Left lung (tissue), 10 donors: ENCODE data around the gene KCTD20. TPM values are rescaled to one million over a fixed set of nuclear protein-coding genes. Genes with fewer than 3 reads are reported as not detected.

Experiments used
- ATAC-seq: fragments of 200-7000 bp; cut with Tn5 transposase; one replicate; pipeline ENCODE4 v1.9.1; 2020; ENCODE audit warnings: moderate library complexity
- DNase-seq, 4 donors: peaks; one replicate each; pipeline ENCODE4 v3.0.0-alpha.2; 2013 to 2020
- H3K27ac ChIP-seq, 2 donors: fragments of 200-600 bp; sonication (generic) in 1 of 2; one replicate each; pipeline versions ENCODE4 v1.5.0 to v1.8.0; 2020 to 2021
- H3K27me3 ChIP-seq, 2 donors: fragments of 200-600 bp; sonication (generic) in 1 of 2; one replicate each; pipeline versions ENCODE4 v1.5.0 to v1.8.0; 2020 to 2021
- H3K36me3 ChIP-seq, 2 donors: fragments of 200-600 bp; sonication (generic) in 1 of 2; one replicate each; pipeline versions ENCODE4 v1.5.0 to v1.8.0; 2020 to 2021
- H3K4me1 ChIP-seq, 2 donors: fragments of 200-600 bp; one replicate each; pipeline ENCODE4 v1.8.0; 2021
- H3K4me3 ChIP-seq, 2 donors: fragments of 200-600 bp; sonication (generic) in 1 of 2; one replicate each; pipeline versions ENCODE4 v1.5.0 to v1.8.0; 2020 to 2021; ENCODE audit warnings: mild to moderate bottlenecking in 1 of 2
- H3K9me3 ChIP-seq, 2 donors: fragments of 200-600 bp; sonication (generic) in 1 of 2; one replicate each; pipeline versions ENCODE4 v1.5.0 to v1.8.0; 2020 to 2021
- intact Hi-C, 2 donors: fragments of 100-400 bp; cut with DNase I; formaldehyde crosslinking; loops; one replicate each; pipeline versions ENCODE4 v1.11.2 to v1.14.2; 2022
- polyA plus RNA-seq, 6 donors: library from polyadenylated mRNA; unstranded; fragments of 120-200 nt; gene quantifications; one replicate each; pipeline ENCODE4 v1.2.1, GENCODE V29; 2013; ENCODE audit not compliant: insufficient read length in 6 of 6
- total RNA-seq, 2 donors: library from RNA; stranded (reverse); fragmentation: NEBNext Ultra II Directional; extraction: Animal tissue kit (Norgen Biotek cat#: 25700); gene quantifications; one replicate each; pipeline ENCODE4 v1.2.1, GENCODE V29; 2021
- TF ChIP-seq, protein P1 (sequence below), 2 donors: fragments of 200-600 bp; sonication (generic) in 1 of 2; IDR thresholded peaks; one replicate each; pipeline versions ENCODE4 v1.5.0 to v1.8.0; 2021; ENCODE audit warnings: antibody characterized with exemption in 2 of 2
- donor health status: DM: no; HTN: yes; CAD: no.
- donor health status: DM: no; HTN: no; CAD: no.

The KCTD20 gene
- total and polyA plus RNA-seq, 8 donors = 47.4 to 54.7 (median 53.0) TPM

DNA sequence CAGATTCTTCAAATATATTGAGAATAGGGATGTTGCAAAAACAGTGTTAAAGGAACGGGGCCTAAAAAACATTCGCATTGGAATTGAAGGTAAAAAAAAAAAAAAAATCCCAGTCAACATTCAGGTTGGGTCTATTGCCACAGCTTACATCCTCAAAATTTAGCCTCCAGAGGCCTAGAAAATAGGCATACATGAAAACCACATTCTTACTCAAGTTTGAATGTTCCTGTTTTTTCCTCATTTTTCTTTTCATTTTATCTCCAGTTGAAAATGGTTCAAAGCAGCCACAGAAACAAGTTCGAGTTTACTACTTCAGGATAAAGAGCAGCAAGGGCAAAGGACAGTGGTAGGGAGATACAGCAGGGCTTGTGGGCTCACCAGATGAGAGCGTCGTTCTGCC lies 41.9 kb downstream of the KCTD20 start:
- Histone ChIP-seq H3K4me3 (no peak overlapping the region), H3K36me3 (peaks cover 0 to 91% of the 10 kb centered on the region in 2 donors), H3K4me1 (peaks cover 0 to 7% of the 10 kb centered on the region in 2 donors), H3K27ac (peak overlapping the region in 1 of 2 donors; percentile 33), H3K9me3 (no peaks in the 10 kb centered on the region), H3K27me3 (no peaks in the 10 kb centered on the region)
- DNase-seq (no peak), ATAC-seq (no peak)
- intact Hi-C loops = no loop called here
- TF ChIP-seq, protein P1, sequence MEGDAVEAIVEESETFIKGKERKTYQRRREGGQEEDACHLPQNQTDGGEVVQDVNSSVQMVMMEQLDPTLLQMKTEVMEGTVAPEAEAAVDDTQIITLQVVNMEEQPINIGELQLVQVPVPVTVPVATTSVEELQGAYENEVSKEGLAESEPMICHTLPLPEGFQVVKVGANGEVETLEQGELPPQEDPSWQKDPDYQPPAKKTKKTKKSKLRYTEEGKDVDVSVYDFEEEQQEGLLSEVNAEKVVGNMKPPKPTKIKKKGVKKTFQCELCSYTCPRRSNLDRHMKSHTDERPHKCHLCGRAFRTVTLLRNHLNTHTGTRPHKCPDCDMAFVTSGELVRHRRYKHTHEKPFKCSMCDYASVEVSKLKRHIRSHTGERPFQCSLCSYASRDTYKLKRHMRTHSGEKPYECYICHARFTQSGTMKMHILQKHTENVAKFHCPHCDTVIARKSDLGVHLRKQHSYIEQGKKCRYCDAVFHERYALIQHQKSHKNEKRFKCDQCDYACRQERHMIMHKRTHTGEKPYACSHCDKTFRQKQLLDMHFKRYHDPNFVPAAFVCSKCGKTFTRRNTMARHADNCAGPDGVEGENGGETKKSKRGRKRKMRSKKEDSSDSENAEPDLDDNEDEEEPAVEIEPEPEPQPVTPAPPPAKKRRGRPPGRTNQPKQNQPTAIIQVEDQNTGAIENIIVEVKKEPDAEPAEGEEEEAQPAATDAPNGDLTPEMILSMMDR (IDR thresholded peaks at IDR 0.05) = no peak

DNA sequence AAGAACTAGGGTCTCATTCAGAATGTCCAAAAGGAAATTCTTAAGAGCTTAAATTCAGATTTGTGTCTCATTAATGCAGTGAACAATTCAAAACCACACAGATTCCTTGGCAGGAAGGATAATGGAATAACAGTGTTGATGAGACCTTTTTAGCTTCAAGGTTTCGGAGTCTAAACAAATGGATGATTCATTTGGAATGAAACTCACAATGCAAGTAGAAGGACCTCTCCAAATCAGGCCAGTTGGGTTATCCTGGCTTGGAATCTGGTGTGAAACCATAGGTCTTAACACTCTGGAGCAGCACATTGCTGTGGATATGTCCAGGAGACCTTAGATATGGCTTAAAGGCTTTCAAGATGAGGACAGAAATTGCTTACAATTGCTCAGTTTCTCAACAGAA lies 44.9 kb downstream of the KCTD20 start:
- H3K4me3 ChIP-seq = no peak overlapping the region
- TF ChIP-seq, protein P1 (IDR thresholded peaks at IDR 0.05) = no peak
- intact Hi-C loops = no loop called here

DNA sequence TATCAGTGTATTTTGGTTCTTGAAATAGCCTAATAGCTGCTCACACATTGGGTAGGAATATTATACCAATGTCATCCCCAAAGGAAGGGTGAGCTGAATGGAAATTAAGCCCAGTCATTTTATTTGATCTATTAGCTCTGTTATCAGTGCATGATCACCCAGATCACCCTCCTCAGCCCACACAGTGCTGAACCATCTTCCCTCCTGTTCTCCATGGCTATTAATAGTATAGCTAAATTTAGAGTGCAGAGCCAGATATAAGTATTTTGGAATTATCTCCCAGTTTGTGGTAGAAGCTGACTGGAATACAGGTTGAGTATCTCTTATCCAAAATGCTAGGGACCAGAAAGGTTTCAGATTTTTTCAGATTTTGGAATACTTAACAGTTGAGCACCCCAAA lies 45.4 kb downstream of the KCTD20 start:
- intact Hi-C loops = no loop called here
- Histone ChIP-seq H3K9me3 (no peaks in the 10 kb centered on the region), H3K27ac (no peak overlapping the region), H3K36me3 (peaks cover 0 to 75% of the 10 kb centered on the region in 2 donors), H3K4me3 (no peak overlapping the region), H3K4me1 (peaks cover 0 to 21% of the 10 kb centered on the region in 2 donors), H3K27me3 (no peaks in the 10 kb centered on the region)
- TF ChIP-seq, protein P1 (IDR thresholded peaks at IDR 0.05) = no peak
- ATAC-seq = no peak
- no peak for DNase-seq

More for the DNA sequence above, 44.9 kb downstream of the KCTD20 start:
- Histone ChIP-seq H3K27ac (no peak overlapping the region), H3K4me1 (peaks cover 0 to 16% of the 10 kb centered on the region in 2 donors), H3K36me3 (peaks cover 0 to 76% of the 10 kb centered on the region in 2 donors), H3K27me3 (no peaks in the 10 kb centered on the region), H3K9me3 (no peaks in the 10 kb centered on the region)
- DNase-seq = no peak
- peak; percentile 28 for ATAC-seq

DNA sequence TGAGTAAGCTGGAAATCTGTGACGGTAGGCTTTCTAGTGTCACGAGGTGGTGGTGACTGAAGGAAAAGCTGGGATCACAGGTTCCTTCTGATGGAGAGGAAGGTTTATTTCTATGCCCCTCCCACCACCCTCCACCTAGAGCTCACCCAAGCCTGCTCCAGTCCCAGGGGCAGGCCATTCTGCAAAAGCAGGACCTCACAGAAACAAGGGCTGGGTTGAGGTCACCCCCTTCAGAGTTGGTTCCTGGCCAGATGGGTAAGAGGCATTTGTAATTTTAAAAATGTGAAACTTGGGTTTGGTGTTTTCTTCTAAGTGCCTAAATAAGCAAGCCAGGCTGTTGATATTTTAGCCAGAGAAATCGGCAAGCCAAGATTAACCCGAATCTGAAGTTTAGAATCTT lies 46.6 kb downstream of the KCTD20 start:
- ATAC-seq (no peak), DNase-seq (no peak)
- peaks cover 0 to 67% of the 10 kb centered on the region in 2 donors for H3K36me3 ChIP-seq
- intact Hi-C loops = no loop called here
- TF ChIP-seq, protein P1 (IDR thresholded peaks at IDR 0.05) = no peak
- H3K4me1 ChIP-seq = peaks cover 0 to 31% of the 10 kb centered on the region in 2 donors
- H3K4me3 ChIP-seq = no peak overlapping the region
- no peak overlapping the region for H3K27ac ChIP-seq
- no peaks in the 10 kb centered on the region for H3K27me3 ChIP-seq
- no peaks in the 10 kb centered on the region for H3K9me3 ChIP-seq

DNA sequence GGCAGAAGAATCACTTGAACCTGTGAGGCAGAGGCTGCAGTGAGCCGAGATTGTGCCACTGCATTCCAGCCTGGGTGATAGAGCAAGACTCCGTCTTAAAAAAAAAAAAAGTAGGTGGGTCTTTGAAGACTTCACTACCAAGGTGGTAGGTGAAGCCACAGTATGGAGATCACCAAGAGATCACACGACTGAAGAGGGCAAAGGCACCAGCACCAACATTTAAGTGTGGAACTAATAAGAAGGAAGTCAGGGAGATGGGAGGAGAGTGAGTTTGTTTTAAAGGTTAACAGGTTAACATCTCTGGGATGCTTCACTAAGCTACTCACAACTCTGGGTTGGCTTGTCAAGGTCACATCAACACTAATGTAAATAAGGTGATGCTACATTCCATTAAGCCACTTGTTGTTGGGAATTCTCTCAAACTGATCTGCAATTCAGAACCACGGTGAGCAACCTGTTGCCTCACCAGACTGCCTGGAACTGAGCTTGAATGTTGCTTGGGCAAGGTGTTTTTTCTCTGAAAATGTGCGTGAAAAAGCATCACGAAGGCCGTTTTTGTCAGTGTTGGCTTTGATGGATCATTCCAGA lies 48.7 kb downstream of the KCTD20 start:
- DNase-seq = no peak
- no peak overlapping the region for H3K4me3 ChIP-seq
- peaks cover 0 to 68% of the 10 kb centered on the region in 2 donors for H3K36me3 ChIP-seq

More for the DNA sequence above, 48.7 kb downstream of the KCTD20 start:
- no peak for ATAC-seq
- H3K9me3 ChIP-seq = no peaks in the 10 kb centered on the region
- no peaks in the 10 kb centered on the region for H3K27me3 ChIP-seq
- intact Hi-C loops = no loop called here
- H3K27ac ChIP-seq = no peak overlapping the region
- H3K4me1 ChIP-seq = peaks cover 0 to 29% of the 10 kb centered on the region in 2 donors
- TF ChIP-seq, protein P1 (IDR thresholded peaks at IDR 0.05) = no peak
